ENCODE results near the gene SYNGR3.
"Not testable (repeated sequence)": the region's sequence is repeated elsewhere in the genome, so short reads cannot be mapped to it uniquely, and the experiment has no call there.

SYNGR3 gene

GRCh38 chr16:2032285-2033056 is 42.7 kb downstream of the SYNGR3 start:
- H3K36me3 ChIP-seq (replicated peaks; ENCODE audit: insufficient read depth, low read length): no peaks in the 10 kb centered on the region
- H3K27ac ChIP-seq (ENCODE audit: low read length): no peak overlapping the region
- H3K4me2 ChIP-seq (ENCODE audit: low read depth, low read length): no peak overlapping the region
- no peak overlapping the region for H3K4me3 ChIP-seq (ENCODE audit: low read length)
- peaks cover 4% of the 10 kb centered on the region; the same call in 1 of the 2 replicates for H3K4me1 ChIP-seq (ENCODE audit: low read length)
- no peak for DNase-seq
- TF ChIP-seq CTCF (IDR thresholded peaks at IDR 0.05; ENCODE audit: low read length) (no peak), EZH2 (optimal IDR thresholded peaks at IDR 0.05; ENCODE audit: low read depth, low read length) (no peak), EZH2phosphoT487 (IDR thresholded peaks at IDR 0.05; ENCODE audit: low read length) (no peak)
- H3K79me2 ChIP-seq (ENCODE audit: low read length): no peaks in the 10 kb centered on the region
- no peaks in the 10 kb centered on the region for H3K9me2 ChIP-seq (replicated peaks; ENCODE audit: insufficient read depth, low read length)
- H3K9ac ChIP-seq (ENCODE audit: low read length): no peak overlapping the region
- no peak overlapping the region for H2AFZ ChIP-seq (ENCODE audit: low read length)
- peaks cover 49% of the 10 kb centered on the region for H3K27me3 ChIP-seq (replicated peaks; ENCODE audit: insufficient read depth, low read length)
- no peaks in the 10 kb centered on the region for H4K20me1 ChIP-seq (ENCODE audit: insufficient read depth, low read length)
- H3K9me3 ChIP-seq (replicated peaks; ENCODE audit: insufficient read depth, low read length): no peaks in the 10 kb centered on the region
- H3F3A ChIP-seq (ENCODE audit: insufficient read depth, low read length): no peaks in the 10 kb centered on the region; the same call in 1 of the 2 replicates

GRCh38 chr16:2033057-2033908 is 43.5 kb downstream of the SYNGR3 start:
- H3K9me2 ChIP-seq (replicated peaks; ENCODE audit: insufficient read depth, low read length): no peaks in the 10 kb centered on the region
- H2AFZ ChIP-seq (ENCODE audit: low read length): no peak overlapping the region
- no peak overlapping the region for H3K4me3 ChIP-seq (ENCODE audit: low read length)
- peaks cover 4% of the 10 kb centered on the region; the same call in 1 of the 2 replicates for H3K4me1 ChIP-seq (ENCODE audit: low read length)
- no peak overlapping the region for H3K4me2 ChIP-seq (ENCODE audit: low read depth, low read length)
- DNase-seq: no peak
- H3K9ac ChIP-seq (ENCODE audit: low read length): no peak overlapping the region
- no peaks in the 10 kb centered on the region for H3K79me2 ChIP-seq (ENCODE audit: low read length)
- H4K20me1 ChIP-seq (ENCODE audit: insufficient read depth, low read length): no peaks in the 10 kb centered on the region
- TF ChIP-seq CTCF (IDR thresholded peaks at IDR 0.05; ENCODE audit: low read length): no peak
- TF ChIP-seq EZH2phosphoT487 (IDR thresholded peaks at IDR 0.05; ENCODE audit: low read length): no peak
- TF ChIP-seq EZH2 (optimal IDR thresholded peaks at IDR 0.05; ENCODE audit: low read depth, low read length): no peak
- no peaks in the 10 kb centered on the region for H3K9me3 ChIP-seq (replicated peaks; ENCODE audit: insufficient read depth, low read length)
- peaks cover 41% of the 10 kb centered on the region for H3K27me3 ChIP-seq (replicated peaks; ENCODE audit: insufficient read depth, low read length)
- H3K27ac ChIP-seq (ENCODE audit: low read length): no peak overlapping the region
- no peaks in the 10 kb centered on the region for H3K36me3 ChIP-seq (replicated peaks; ENCODE audit: insufficient read depth, low read length)
- H3F3A ChIP-seq (ENCODE audit: insufficient read depth, low read length): no peaks in the 10 kb centered on the region

- H4K20me1 ChIP-seq (ENCODE audit: insufficient read depth, low read length); H3K4me2 ChIP-seq (ENCODE audit: low read depth, low read length): not testable (repeated sequence)
- peaks cover 33% of the 10 kb centered on the region for H3K27me3 ChIP-seq (replicated peaks; ENCODE audit: insufficient read depth, low read length)
These were observed 44.3 kb downstream of the SYNGR3 start for GRCh38 chr16:2033909-2034695.

More at GRCh38 chr16:2033909-2034695, 44.3 kb downstream of the SYNGR3 start:
- H3K36me3 ChIP-seq (replicated peaks; ENCODE audit: insufficient read depth, low read length); H2AFZ ChIP-seq (ENCODE audit: low read length); H3K9me3 ChIP-seq (replicated peaks; ENCODE audit: insufficient read depth, low read length); H3K4me1 ChIP-seq (ENCODE audit: low read length); H3K9me2 ChIP-seq (replicated peaks; ENCODE audit: insufficient read depth, low read length); DNase-seq; H3K4me3 ChIP-seq (ENCODE audit: low read length); H3K27ac ChIP-seq (ENCODE audit: low read length); H3K79me2 ChIP-seq (ENCODE audit: low read length); H3K9ac ChIP-seq (ENCODE audit: low read length); H3F3A ChIP-seq (ENCODE audit: insufficient read depth, low read length): not testable (repeated sequence)

All from MM.1S (cell line).